GM12878 (cell line): ENCODE results near the gene SEPTIN10. TPM values are rescaled to one million over a fixed set of nuclear protein-coding genes. Genes with fewer than 3 reads are reported as not detected.

Source experiments
- ATAC-seq: fragments of 200-7000 bp; cut with Tn5 transposase; 3 replicates; pipeline ENCODE4 v1.9.1; 2020; ENCODE audit warnings: mild to moderate bottlenecking, moderate library complexity
- BruUV-seq: library from RNA; stranded (reverse); fragments of 400-500 nt; replicated peaks from 2 replicates; lab custom pipeline; 2021; lab: Mats Ljungman, UMichigan
- CTCF ChIA-PET: fragments of 300-600 bp; sonication (Branson Sonifier 250); formaldehyde crosslinking; extraction: SDS; loops from one replicate; lab custom pipeline; 2021; ENCODE audit warnings: inconsistent platforms; lab: Yijun Ruan, JAX
- POLR2A ChIA-PET: fragments of 350-600 bp; formaldehyde crosslinking; extraction: SDS; loops from one replicate; lab custom pipeline; 2021; ENCODE audit warnings: inconsistent platforms; lab: Charles Lee
- RAD21 ChIA-PET: fragments of 300-600 bp; sonication (Branson Sonifier 250); formaldehyde crosslinking; loops from one replicate; lab custom pipeline; 2023; ENCODE audit warnings: antibody characterized with exemption; ENCODE audit not compliant: unreplicated experiment; lab: Charles Lee
- SMC1A ChIA-PET: fragments of 300-600 bp; sonication (Branson Sonifier 250); formaldehyde crosslinking; loops from one replicate; lab custom pipeline; 2023; ENCODE audit not compliant: unreplicated experiment, uncharacterized antibody; lab: Charles Lee
- DNase-seq: peaks from one replicate; pipeline ENCODE4 v3.0.0-alpha.2; 2011; ENCODE audit warnings: low read depth, low spot score
- FAIRE-seq: peaks from 3 replicates; lab custom pipeline; 2011; peaks lifted over from hg19 to GRCh38; lab: Jason Lieb, UNC
- H2AFZ ChIP-seq: 2 replicates; pipeline ENCODE4 v1.6.0; 2011; ENCODE audit warnings: low read depth, low read length, control low read depth; ENCODE audit not compliant: control insufficient read depth
- H3K27ac ChIP-seq: 2 replicates; pipeline ENCODE4 v1.5.1; 2011; ENCODE audit warnings: control low read depth; ENCODE audit not compliant: control insufficient read depth, insufficient read depth
- H3K27me3 ChIP-seq, 2 experiments: replicated peaks in 1 of 2; 2 replicates each; pipeline versions ENCODE4 v1.6.0 to v1.6.1; 2011; ENCODE audit warnings: low read length in 1 of 2; ENCODE audit not compliant: control insufficient read depth in 2 of 2, insufficient read depth in 2 of 2
- H3K36me3 ChIP-seq, 2 experiments: 2 replicates each; pipeline ENCODE4 v1.5.1; 2011; ENCODE audit warnings: low read length in 1 of 2; ENCODE audit not compliant: control insufficient read depth in 2 of 2, insufficient read depth in 2 of 2
- H3K4me1 ChIP-seq: 2 replicates; pipeline ENCODE4 v1.6.1; 2011; ENCODE audit warnings: mild to moderate bottlenecking, low read length, moderate library complexity, mixed read lengths; ENCODE audit not compliant: control insufficient read depth, insufficient read depth
- H3K4me2 ChIP-seq: 2 replicates; pipeline ENCODE4 v1.6.0; 2011; ENCODE audit warnings: control low read depth; ENCODE audit not compliant: control insufficient read depth, insufficient read depth
- H3K4me3 ChIP-seq: fragments of 200-600 bp; sonication (generic); 2 replicates; pipeline ENCODE4 v1.5.1; 2016
- H3K79me2 ChIP-seq: 2 replicates; pipeline ENCODE4 v1.6.0; 2011; ENCODE audit warnings: low read length; ENCODE audit not compliant: control insufficient read depth, insufficient read depth
- H3K9ac ChIP-seq: 2 replicates; pipeline ENCODE4 v1.8.0; 2011; ENCODE audit warnings: low read length, control low read depth, mixed read lengths; ENCODE audit not compliant: control insufficient read depth, insufficient read depth
- H3K9me3 ChIP-seq: replicated peaks from 3 replicates; pipeline ENCODE4 v1.5.1; 2011; ENCODE audit warnings: mild to moderate bottlenecking, low read length; ENCODE audit not compliant: control insufficient read depth, insufficient read depth
- H4K20me1 ChIP-seq: 2 replicates; pipeline ENCODE4 v1.6.0; 2011; ENCODE audit not compliant: control insufficient read depth, insufficient read depth
- HSF1 ChIP-seq: fragments of 150-350 bp; IDR thresholded peaks from 2 replicates; pipeline ENCODE4 v1.6.1; 2014; ENCODE audit warnings: mild to moderate bottlenecking, low read depth, low read length
- IKZF2 ChIP-seq, 2 experiments: fragments of 450-650 bp; IDR thresholded peaks; 2 replicates each; pipeline ENCODE4 v1.6.1; 2017; ENCODE audit warnings: mild to moderate bottlenecking in 2 of 2, moderate library complexity in 2 of 2
- IRF3 ChIP-seq: fragments of 450-650 bp; IDR thresholded peaks from 2 replicates; pipeline ENCODE4 v1.6.1; 2014; ENCODE audit warnings: mild to moderate bottlenecking
- JUND ChIP-seq: IDR thresholded peaks from 2 replicates; pipeline ENCODE4 v1.6.1; 2012; ENCODE audit warnings: low read depth, mild to moderate bottlenecking, low read length, improper control_type of control experiment, moderate library complexity
- MEF2B ChIP-seq: fragments of 450-650 bp; IDR thresholded peaks from 2 replicates; pipeline ENCODE4 v1.6.1; 2018; ENCODE audit warnings: mild to moderate bottlenecking, moderate library complexity; ENCODE audit not compliant: partially characterized antibody, poor library complexity, severe bottlenecking
- MLLT1 ChIP-seq: fragments of 450-650 bp; IDR thresholded peaks from 2 replicates; pipeline ENCODE4 v1.6.1; 2016; ENCODE audit warnings: mild to moderate bottlenecking
- NFXL1 ChIP-seq: fragments of 450-650 bp; IDR thresholded peaks from 2 replicates; pipeline ENCODE4 v1.6.1; 2017; ENCODE audit warnings: antibody characterized with exemption, mild to moderate bottlenecking, borderline replicate concordance
- RAD21 ChIP-seq: IDR thresholded peaks from 2 replicates; pipeline ENCODE4 v1.6.1; 2011; ENCODE audit warnings: mild to moderate bottlenecking, low read depth, low read length, moderate library complexity; ENCODE audit not compliant: insufficient read depth
- SIN3A ChIP-seq: IDR thresholded peaks from 2 replicates; pipeline ENCODE4 v1.6.1; 2012; ENCODE audit warnings: low read depth, low read length, improper control_type of control experiment
- TAF1 ChIP-seq: IDR thresholded peaks from 2 replicates; pipeline ENCODE4 v1.6.1; 2011; ENCODE audit warnings: mild to moderate bottlenecking, low read depth, low read length, borderline replicate concordance
- WGBS: methylation state at CpG from one replicate; pipeline ENCODE4 v1.1.6; 2016; ENCODE audit warnings: low lambda C conversion rate; ENCODE audit not compliant: insufficient replicate concordance, insufficient coverage; ENCODE audit errors: missing lambda C conversion rate; 5-methylcytosine and 5-hydroxymethylcytosine counted together
- in situ Hi-C: fragments of 300-500 bp; cut with MboI; formaldehyde crosslinking; loops from 9 replicates; pipeline ENCODE4 v1.14.3; 2018; ENCODE audit warnings: mixed read lengths
- intact Hi-C: fragments of 100-400 bp; cut with micrococcal nuclease; formaldehyde crosslinking; loops from one replicate; pipeline ENCODE4 v1.14.2; 2022; ENCODE audit not compliant: unreplicated experiment
- polyA plus RNA-seq, 11 experiments: library from polyadenylated mRNA; depleted of rRNA in 4 of 11; unstranded in 6 of 11; stranded (reverse) in 5 of 11; fragments of >200 nt; fragmentation: Nextera tagmentation in 4 of 11; fragmentation: Illumina TruSeq in 1 of 11; extraction: Ambion mirVana in 4 of 11; extraction: Trizol in 1 of 11; gene quantifications; 1 replicate in 1 of 11; 2 replicates in 10 of 11; pipeline versions ENCODE4 v1.2.1 to v1.2.3, GENCODE V29; 2011 to 2016; ENCODE audit warnings: inconsistent platforms in 2 of 11, missing spikeins in 2 of 11, low read depth in 1 of 11
- total RNA-seq, 4 experiments: library from RNA; depleted of rRNA in 3 of 4; stranded (reverse); fragments of >200 nt in 3 of 4; fragmentation: Illumina TruSeq in 1 of 4; extraction: Trizol in 1 of 4; gene quantifications; 2 replicates each; pipeline versions ENCODE4 v1.2.1 to v1.2.3, GENCODE V29; 2013 to 2021

Gene SEPTIN10
- total and polyA plus RNA-seq, 10 of the 15 experiments (the other 5 are each of a cell fraction or from before 2014, with no cell fraction given), result 20.2 to 132 (median 62.7) TPM

- Histone ChIP-seq H3K4me1 (no peaks in the 10 kb centered on the region; the same call in 1 of the 2 replicates), H3K4me3 (peak overlapping the region; percentile 21; the same call in 1 of the 2 replicates), H3K79me2 (peaks cover 71% of the 10 kb centered on the region), H2AFZ (no peak overlapping the region), H3K27ac (peak overlapping the region; percentile 72; the same call in 1 of the 2 replicates), H3K27me3 (no peaks in the 10 kb centered on the region), H3K36me3 (no peaks in the 10 kb centered on the region), H3K9ac (no peak overlapping the region), H4K20me1 (no peaks in the 10 kb centered on the region), H3K4me2 (peak overlapping the region; percentile 1; the same call in 1 of the 2 replicates), H3K9me3 (no peaks in the 10 kb centered on the region)
- in situ Hi-C loops, result no loop called here
- RAD21 ChIA-PET, result interaction anchor here (1.0 to 11.1 kb wide), 10 partner anchors 8 to 127 kb away, joined by 3 to 110 read pairs (median 7); no protein-coding TSS in a partner anchor
- FAIRE-seq (no peak), DNase-seq (no peak), ATAC-seq (peak; percentile 18; the same call in 1 of the 3 replicates)
- SMC1A ChIA-PET, result interaction anchor here (1.2 to 8.8 kb wide), 10 partner anchors 7 to 476 kb away, joined by 3 to 110 read pairs (median 12); no protein-coding TSS in a partner anchor
- intact Hi-C loops, result loop anchor here (2.0 to 10.0 kb wide), 2 partner anchors 25 to 463 kb away; no protein-coding TSS in a partner anchor
- no TSS peak for BruUV-seq
- CTCF ChIA-PET, result interaction anchor here (0.8 to 10.3 kb wide), 8 partner anchors 10 to 61 kb away, joined by 3 to 139 read pairs (median 4); no protein-coding TSS in a partner anchor
- POLR2A ChIA-PET, result interaction anchor here (0.9 to 1.5 kb wide), 4 partner anchors 10 to 61 kb away, joined by 4 to 9 read pairs (median 6); no protein-coding TSS in a partner anchor
- 41% methylated on average over 2 of the region's 2 CpGs for WGBS
- no peak for TF ChIP-seq HSF1
- no peak for TF ChIP-seq JUND
- peak; percentile 80 for TF ChIP-seq MEF2B
- TF ChIP-seq NFXL1, result no peak
- TF ChIP-seq IKZF2 (IDR thresholded peaks at IDR 0.05), result 0 out of 4 replicates have a peak, but pooled peaks of 1 of the 2 experiments have one; percentile 20
- TF ChIP-seq RAD21, result no peak
- TF ChIP-seq TAF1, result no peak
- TF ChIP-seq SIN3A, result no peak
- no peak for TF ChIP-seq MLLT1
- TF ChIP-seq IRF3, result no peak
Observed at GRCh38 chr2:109607766-109608165, 6.0 kb downstream of the SEPTIN10 start.
